Liver (tissue), 9 donors: ENCODE results near the gene UNC13C. TPM values are rescaled to one million over a fixed set of nuclear protein-coding genes. Genes with fewer than 3 reads are reported as not detected.

Source experiments
- DNase-seq: peaks from one replicate; pipeline ENCODE4 v3.0.0-alpha.2; 2017; ENCODE audit warnings: low spot score
- H3K27ac ChIP-seq, 2 donors: one replicate each; pipeline ENCODE4 v1.7.0; 2013; ENCODE audit warnings: inconsistent platforms in 2 of 2, low read length in 2 of 2, control low read depth in 1 of 2, low read depth in 1 of 2, mild to moderate bottlenecking in 1 of 2
- H3K27me3 ChIP-seq, 4 donors: one replicate each; pipeline versions ENCODE4 v1.6.1 to v1.7.0; 2013; ENCODE audit warnings: low read length in 3 of 4, inconsistent platforms in 1 of 4, mild to moderate bottlenecking in 1 of 4, moderate library complexity in 1 of 4; ENCODE audit not compliant: control insufficient read depth in 4 of 4, insufficient read depth in 4 of 4
- H3K36me3 ChIP-seq, 4 donors: one replicate each; pipeline versions ENCODE4 v1.6.1 to v1.7.0; 2013; ENCODE audit warnings: low read length in 3 of 4, mild to moderate bottlenecking in 3 of 4, low read depth in 1 of 4, moderate library complexity in 1 of 4; ENCODE audit not compliant: control insufficient read depth in 4 of 4, insufficient read depth in 3 of 4
- H3K4me1 ChIP-seq, 4 donors: one replicate each; pipeline versions ENCODE4 v1.6.1 to v1.7.0; 2013; ENCODE audit warnings: low read length in 3 of 4, mild to moderate bottlenecking in 3 of 4, moderate library complexity in 1 of 4; ENCODE audit not compliant: control insufficient read depth in 4 of 4, insufficient read depth in 4 of 4
- H3K4me3 ChIP-seq, 3 donors: one replicate each; pipeline versions ENCODE4 v1.6.1 to v1.7.0; 2013; ENCODE audit warnings: low read length in 3 of 3, control low read depth in 1 of 3, low read depth in 1 of 3, mild to moderate bottlenecking in 1 of 3
- H3K9ac ChIP-seq, 2 donors: one replicate each; pipeline ENCODE4 v1.7.0; 2013; ENCODE audit warnings: low read length in 2 of 2, mild to moderate bottlenecking in 2 of 2, moderate library complexity in 2 of 2, control low read depth in 1 of 2, low read depth in 1 of 2
- H3K9me3 ChIP-seq, 4 donors: one replicate each; pipeline versions ENCODE4 v1.6.1 to v1.7.0; 2013; ENCODE audit warnings: low read length in 3 of 4; ENCODE audit not compliant: control insufficient read depth in 4 of 4
- EGR1 ChIP-seq, 2 donors: IDR thresholded peaks; 2 replicates each; pipeline ENCODE4 v1.6.1; 2016 to 2018; ENCODE audit warnings: antibody characterized with exemption in 2 of 2, low read depth in 2 of 2
- FOXA1 ChIP-seq: IDR thresholded peaks from 2 replicates; pipeline ENCODE4 v1.6.1; 2016; ENCODE audit warnings: antibody characterized with exemption
- FOXA2 ChIP-seq: IDR thresholded peaks from 2 replicates; pipeline ENCODE4 v1.6.1; 2016; ENCODE audit warnings: antibody characterized with exemption
- GABPA ChIP-seq, 2 donors: IDR thresholded peaks in 1 of 2; conservative IDR thresholded peaks in 1 of 2; 2 replicates each; pipeline ENCODE4 v1.6.1; 2016; ENCODE audit warnings: antibody characterized with exemption in 2 of 2, mild to moderate bottlenecking in 1 of 2, moderate library complexity in 1 of 2
- HNF4A ChIP-seq, 2 donors: conservative IDR thresholded peaks; 2 replicates each; pipeline ENCODE4 v1.6.1; 2016; ENCODE audit warnings: antibody characterized with exemption in 2 of 2, mild to moderate bottlenecking in 2 of 2
- HNF4G ChIP-seq: IDR thresholded peaks from 2 replicates; pipeline ENCODE4 v1.6.1; 2016; ENCODE audit warnings: antibody characterized with exemption
- JUND ChIP-seq, 2 donors: IDR thresholded peaks; 2 replicates each; pipeline ENCODE4 v1.6.1; 2016; ENCODE audit warnings: antibody characterized with exemption in 2 of 2
- NR2F2 ChIP-seq: IDR thresholded peaks from 2 replicates; pipeline ENCODE4 v1.6.1; 2016; ENCODE audit warnings: antibody characterized with exemption
- RAD21 ChIP-seq, 2 donors: IDR thresholded peaks; 2 replicates each; pipeline ENCODE4 v1.6.1; 2016; ENCODE audit warnings: antibody characterized with exemption in 2 of 2, mild to moderate bottlenecking in 2 of 2
- RXRA ChIP-seq, 2 donors: IDR thresholded peaks; 2 replicates each; pipeline ENCODE4 v1.6.1; 2017 to 2018; ENCODE audit warnings: antibody characterized with exemption in 2 of 2, mild to moderate bottlenecking in 1 of 2
- SP1 ChIP-seq: IDR thresholded peaks from 2 replicates; pipeline ENCODE4 v1.6.1; 2018; ENCODE audit warnings: antibody characterized with exemption, mild to moderate bottlenecking
- TAF1 ChIP-seq: conservative IDR thresholded peaks from 2 replicates; pipeline ENCODE4 v1.6.1; 2016; ENCODE audit warnings: antibody characterized with exemption, mild to moderate bottlenecking
- YY1 ChIP-seq: IDR thresholded peaks from 2 replicates; pipeline ENCODE4 v1.6.1; 2016; ENCODE audit warnings: antibody characterized with exemption, mild to moderate bottlenecking
- whole genome bisulfite sequencing: extraction: QIAGEN DNeasy Blood & Tissue Kit; methylation state at CpG from one replicate; pipeline ENCODE4 v1.1.7; 2013; 5-methylcytosine and 5-hydroxymethylcytosine counted together
- polyA plus RNA-seq, 2 donors: library from polyadenylated mRNA; stranded (reverse) in 1 of 2; unstranded in 1 of 2; fragments of 200-250 nt in 1 of 2; fragments of >200 nt in 1 of 2; fragmentation: Nextera tagmentation in 1 of 2; extraction: Ambion mirVana in 1 of 2; gene quantifications; one replicate each; pipeline versions ENCODE4 v1.2.1 to v1.2.3, GENCODE V29; 2013 to 2015
- total RNA-seq, 2 donors: library from RNA; depleted of rRNA; stranded (reverse); fragments of >200 nt; gene quantifications; one replicate each; pipeline ENCODE4 v1.2.3, GENCODE V29; 2014
- TF ChIP-seq, protein P1 (sequence below): IDR thresholded peaks from 2 replicates; pipeline ENCODE4 v1.6.1; 2016; ENCODE audit warnings: antibody characterized with exemption
- TF ChIP-seq, protein P2 (sequence below): IDR thresholded peaks from 2 replicates; pipeline ENCODE4 v1.6.1; 2016; ENCODE audit warnings: antibody characterized with exemption
- TF ChIP-seq, protein P3 (sequence below): IDR thresholded peaks from 2 replicates; pipeline ENCODE4 v1.6.1; 2016; ENCODE audit warnings: antibody characterized with exemption, mild to moderate bottlenecking
- donor health status: healthy.
- donor health status: healthy.
- donor health status: healthy.
- donor health status: healthy.
- donor health status: healthy.

Gene UNC13C
- total and polyA plus RNA-seq, 4 donors: 0.19 TPM; not detected in 3

DNA sequence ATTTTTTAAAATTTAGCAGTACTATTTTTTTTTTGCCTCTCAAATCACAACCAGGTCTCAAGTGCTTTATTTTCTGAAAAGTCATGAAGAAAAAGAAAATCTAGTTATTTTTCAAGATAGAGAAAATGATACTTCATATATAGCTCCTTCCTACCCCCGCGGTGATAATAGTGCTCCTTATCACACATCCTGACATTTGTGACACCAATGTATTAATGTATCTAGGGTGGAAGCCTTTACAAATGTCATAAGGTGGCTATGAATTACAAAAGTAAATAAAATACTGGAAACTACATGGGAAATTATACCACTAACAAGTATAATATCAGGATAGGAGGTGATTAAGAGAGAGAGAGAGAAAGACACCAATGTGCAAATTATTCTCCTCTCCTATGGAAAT, 582.2 kb downstream of the UNC13C start:
- no peak overlapping the region for H3K27ac ChIP-seq
- H3K9me3 ChIP-seq: no peaks in the 10 kb centered on the region
- TF ChIP-seq TAF1 (no peak), GABPA (IDR thresholded peaks at IDR 0.05 in 1 of 2, conservative IDR thresholded peaks at IDR 0.05 in 1 of 2) (no peak), HNF4G (no peak), FOXA1 (no peak)
- H3K4me3 ChIP-seq: no peak overlapping the region
- no peak for DNase-seq
- H3K27me3 ChIP-seq: peaks cover 0 to 2% (median 0%) of the 10 kb centered on the region in 4 donors
- no peak overlapping the region for H3K9ac ChIP-seq
- H3K36me3 ChIP-seq: no peaks in the 10 kb centered on the region
- 90% methylated on average over 2 of the region's 2 CpGs for WGBS
- no peaks in the 10 kb centered on the region for H3K4me1 ChIP-seq

DNA sequence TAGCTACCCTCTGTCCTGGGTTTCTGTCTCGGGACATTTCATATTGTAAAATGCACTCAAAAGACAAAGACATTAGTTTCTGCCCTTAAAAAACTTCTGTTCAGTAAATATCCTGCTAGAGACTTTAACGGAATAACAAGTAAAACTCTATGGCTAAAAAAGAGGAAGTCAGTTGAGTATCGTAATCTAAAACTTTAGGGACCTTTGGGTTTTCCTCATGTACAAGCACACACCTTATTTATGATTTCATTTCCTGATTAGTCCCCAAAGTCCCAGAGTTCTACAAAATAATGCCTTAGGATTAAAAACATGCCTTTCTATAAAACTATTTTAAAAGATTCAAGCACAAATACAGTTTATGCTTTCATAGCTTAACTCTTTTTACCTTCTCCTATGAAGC, 585.9 kb downstream of the UNC13C start:
- H3K27me3 ChIP-seq: no peaks in the 10 kb centered on the region
- no peaks in the 10 kb centered on the region for H3K9me3 ChIP-seq
- no peak overlapping the region for H3K9ac ChIP-seq
- DNase-seq: no peak
- no peak overlapping the region for H3K27ac ChIP-seq
- TF ChIP-seq EGR1 (IDR thresholded peaks at IDR 0.05; ENCODE audit: low read depth in 2 of 2): no peak
- TF ChIP-seq YY1: no peak
- TF ChIP-seq JUND (IDR thresholded peaks at IDR 0.05): no peak
- TF ChIP-seq FOXA2: no peak
- TF ChIP-seq HNF4G: no peak
- no peak for TF ChIP-seq NR2F2
- no peak for TF ChIP-seq SP1
- TF ChIP-seq, protein P1, sequence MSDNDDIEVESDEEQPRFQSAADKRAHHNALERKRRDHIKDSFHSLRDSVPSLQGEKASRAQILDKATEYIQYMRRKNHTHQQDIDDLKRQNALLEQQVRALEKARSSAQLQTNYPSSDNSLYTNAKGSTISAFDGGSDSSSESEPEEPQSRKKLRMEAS: no peak
- TF ChIP-seq, protein P2, sequence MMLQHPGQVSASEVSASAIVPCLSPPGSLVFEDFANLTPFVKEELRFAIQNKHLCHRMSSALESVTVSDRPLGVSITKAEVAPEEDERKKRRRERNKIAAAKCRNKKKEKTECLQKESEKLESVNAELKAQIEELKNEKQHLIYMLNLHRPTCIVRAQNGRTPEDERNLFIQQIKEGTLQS: no peak
- 71% methylated on average over 3 of the region's 3 CpGs for WGBS
- H3K4me3 ChIP-seq: no peak overlapping the region
- no peaks in the 10 kb centered on the region for H3K36me3 ChIP-seq
- H3K4me1 ChIP-seq: no peaks in the 10 kb centered on the region

DNA sequence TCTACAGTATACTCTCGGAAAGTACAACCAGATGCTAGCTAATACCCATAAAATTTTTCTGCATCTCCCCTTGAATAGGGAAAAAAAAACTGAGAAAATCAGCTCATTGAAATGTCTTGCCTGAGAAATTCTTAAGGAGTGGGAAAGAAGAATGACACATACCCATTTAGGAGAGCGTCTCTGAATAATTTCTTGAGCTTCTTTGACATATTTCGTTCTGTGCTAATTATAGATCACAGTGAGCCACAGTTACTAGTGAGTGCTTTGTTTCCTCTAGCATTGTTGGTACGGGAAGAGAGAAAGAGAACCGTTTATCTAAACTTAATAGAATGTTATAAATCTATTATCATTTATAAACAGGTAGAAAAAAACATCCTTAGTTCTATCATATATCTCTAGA, 588.4 kb downstream of the UNC13C start:
- Histone ChIP-seq H3K9ac (no peak overlapping the region), H3K27me3 (no peaks in the 10 kb centered on the region), H3K27ac (no peak overlapping the region), H3K9me3 (no peaks in the 10 kb centered on the region), H3K4me1 (no peaks in the 10 kb centered on the region), H3K4me3 (no peak overlapping the region), H3K36me3 (no peaks in the 10 kb centered on the region)
- DNase-seq: no peak
- WGBS: 61% methylated on average over 5 of the region's 5 CpGs
- TF ChIP-seq GABPA (IDR thresholded peaks at IDR 0.05 in 1 of 2, conservative IDR thresholded peaks at IDR 0.05 in 1 of 2) (no peak), SP1 (no peak), YY1 (no peak), NR2F2 (no peak), JUND (IDR thresholded peaks at IDR 0.05) (no peak), RXRA (IDR thresholded peaks at IDR 0.05) (no peak), HNF4A (conservative IDR thresholded peaks at IDR 0.05) (no peak), HNF4G (no peak), RAD21 (IDR thresholded peaks at IDR 0.05) (no peak), FOXA2 (no peak), FOXA1 (no peak)
- TF ChIP-seq, protein P3, sequence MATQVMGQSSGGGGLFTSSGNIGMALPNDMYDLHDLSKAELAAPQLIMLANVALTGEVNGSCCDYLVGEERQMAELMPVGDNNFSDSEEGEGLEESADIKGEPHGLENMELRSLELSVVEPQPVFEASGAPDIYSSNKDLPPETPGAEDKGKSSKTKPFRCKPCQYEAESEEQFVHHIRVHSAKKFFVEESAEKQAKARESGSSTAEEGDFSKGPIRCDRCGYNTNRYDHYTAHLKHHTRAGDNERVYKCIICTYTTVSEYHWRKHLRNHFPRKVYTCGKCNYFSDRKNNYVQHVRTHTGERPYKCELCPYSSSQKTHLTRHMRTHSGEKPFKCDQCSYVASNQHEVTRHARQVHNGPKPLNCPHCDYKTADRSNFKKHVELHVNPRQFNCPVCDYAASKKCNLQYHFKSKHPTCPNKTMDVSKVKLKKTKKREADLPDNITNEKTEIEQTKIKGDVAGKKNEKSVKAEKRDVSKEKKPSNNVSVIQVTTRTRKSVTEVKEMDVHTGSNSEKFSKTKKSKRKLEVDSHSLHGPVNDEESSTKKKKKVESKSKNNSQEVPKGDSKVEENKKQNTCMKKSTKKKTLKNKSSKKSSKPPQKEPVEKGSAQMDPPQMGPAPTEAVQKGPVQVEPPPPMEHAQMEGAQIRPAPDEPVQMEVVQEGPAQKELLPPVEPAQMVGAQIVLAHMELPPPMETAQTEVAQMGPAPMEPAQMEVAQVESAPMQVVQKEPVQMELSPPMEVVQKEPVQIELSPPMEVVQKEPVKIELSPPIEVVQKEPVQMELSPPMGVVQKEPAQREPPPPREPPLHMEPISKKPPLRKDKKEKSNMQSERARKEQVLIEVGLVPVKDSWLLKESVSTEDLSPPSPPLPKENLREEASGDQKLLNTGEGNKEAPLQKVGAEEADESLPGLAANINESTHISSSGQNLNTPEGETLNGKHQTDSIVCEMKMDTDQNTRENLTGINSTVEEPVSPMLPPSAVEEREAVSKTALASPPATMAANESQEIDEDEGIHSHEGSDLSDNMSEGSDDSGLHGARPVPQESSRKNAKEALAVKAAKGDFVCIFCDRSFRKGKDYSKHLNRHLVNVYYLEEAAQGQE: no peak
- TF ChIP-seq, protein P2: no peak
